ENCODE results near the gene PLEKHH3.

Gene PLEKHH3

DNA sequence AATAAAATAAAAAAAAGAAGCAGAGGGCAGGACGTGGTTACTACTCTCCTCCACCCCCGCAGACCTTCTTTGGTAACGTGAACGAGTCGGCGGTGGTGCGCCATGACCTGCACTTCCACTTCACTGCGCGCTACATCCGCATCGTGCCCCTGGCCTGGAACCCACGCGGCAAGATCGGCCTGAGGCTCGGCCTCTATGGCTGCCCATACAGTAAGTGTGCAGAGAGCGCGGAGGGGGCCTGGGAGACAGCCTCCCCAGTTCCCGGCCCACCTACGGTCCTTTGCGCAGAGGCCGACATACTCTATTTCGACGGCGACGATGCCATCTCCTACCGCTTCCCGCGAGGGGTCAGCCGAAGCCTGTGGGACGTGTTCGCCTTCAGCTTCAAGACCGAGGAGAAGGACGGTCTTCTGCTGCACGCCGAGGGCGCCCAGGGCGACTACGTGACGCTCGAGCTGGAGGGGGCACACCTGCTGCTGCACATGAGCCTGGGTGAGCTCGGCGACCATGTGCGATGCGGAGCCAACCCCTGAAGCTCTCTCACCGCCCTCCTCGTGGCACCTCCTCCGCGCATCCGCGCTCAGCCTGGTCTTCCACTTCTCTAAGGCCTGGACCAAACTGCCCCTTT, 8.2 kb upstream of the PLEKHH3 start:
- DNase-seq: no peak

DNA sequence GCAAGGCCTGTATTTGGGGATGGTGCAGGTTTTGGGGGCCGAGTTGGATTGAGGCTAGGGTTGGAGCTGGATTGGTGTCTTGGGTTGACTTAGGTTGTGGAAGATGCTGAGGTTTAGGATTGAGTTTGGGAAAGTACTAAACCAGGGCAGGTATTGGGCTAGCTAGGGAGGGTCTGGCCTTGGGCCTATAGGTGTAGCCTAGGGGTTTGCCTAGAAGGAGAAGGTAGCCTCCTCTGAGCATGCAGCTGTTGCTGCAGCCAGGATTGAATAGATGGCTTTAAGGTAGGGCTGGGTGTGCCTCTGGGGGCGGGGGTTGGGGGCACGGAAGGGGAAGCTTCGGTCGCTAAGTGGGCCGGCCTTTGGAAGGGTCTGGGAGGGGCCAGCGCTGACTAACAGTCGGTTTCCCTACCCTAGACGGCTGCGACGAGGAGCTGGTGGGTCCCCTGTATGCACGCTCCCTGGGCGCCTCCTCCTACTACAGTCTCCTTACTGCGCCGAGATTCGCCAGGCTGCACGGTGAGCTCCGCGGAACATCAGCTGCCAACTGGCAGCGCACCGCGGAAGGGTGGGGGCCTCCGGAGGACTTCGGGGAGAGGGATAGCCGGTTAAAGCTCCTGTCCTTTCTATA, 6.7 kb upstream of the PLEKHH3 start:
- no peak for DNase-seq

DNA sequence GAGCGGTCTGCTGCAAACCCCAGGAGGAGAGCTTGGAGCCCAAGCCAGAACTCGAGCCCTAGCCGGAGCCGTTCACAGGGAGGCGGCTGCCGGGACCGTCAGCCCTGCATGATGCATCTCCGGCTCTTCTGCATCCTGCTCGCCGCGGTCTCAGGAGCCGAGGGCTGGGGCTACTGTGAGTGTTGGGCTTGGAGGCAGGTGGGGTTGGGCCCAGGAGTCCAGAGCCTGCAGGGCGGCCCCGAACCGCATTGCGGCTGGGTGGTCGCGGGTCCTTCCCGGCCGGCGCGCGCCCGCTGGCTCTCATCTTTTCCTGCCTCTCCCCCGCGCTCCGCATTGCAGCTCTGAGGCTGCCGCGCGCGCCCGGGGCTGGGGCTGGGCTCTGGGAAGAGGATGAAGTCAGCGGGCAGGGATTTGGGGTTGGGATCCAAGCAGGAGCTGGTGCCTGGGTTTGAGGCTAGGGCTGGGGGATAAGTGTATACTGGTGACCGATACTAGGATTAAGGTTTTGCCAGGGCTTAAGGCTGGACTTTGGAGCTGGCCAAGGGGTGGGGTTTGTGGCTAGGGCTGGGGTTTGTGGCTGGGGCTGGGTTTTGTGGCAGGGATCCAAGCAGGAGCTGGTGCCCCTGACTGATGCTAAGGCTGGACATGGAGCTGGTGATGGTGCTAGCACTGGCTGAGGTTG, 6.1 kb upstream of the PLEKHH3 start:
- peak; percentile 49 to 79 (median 79) for DNase-seq

DNA sequence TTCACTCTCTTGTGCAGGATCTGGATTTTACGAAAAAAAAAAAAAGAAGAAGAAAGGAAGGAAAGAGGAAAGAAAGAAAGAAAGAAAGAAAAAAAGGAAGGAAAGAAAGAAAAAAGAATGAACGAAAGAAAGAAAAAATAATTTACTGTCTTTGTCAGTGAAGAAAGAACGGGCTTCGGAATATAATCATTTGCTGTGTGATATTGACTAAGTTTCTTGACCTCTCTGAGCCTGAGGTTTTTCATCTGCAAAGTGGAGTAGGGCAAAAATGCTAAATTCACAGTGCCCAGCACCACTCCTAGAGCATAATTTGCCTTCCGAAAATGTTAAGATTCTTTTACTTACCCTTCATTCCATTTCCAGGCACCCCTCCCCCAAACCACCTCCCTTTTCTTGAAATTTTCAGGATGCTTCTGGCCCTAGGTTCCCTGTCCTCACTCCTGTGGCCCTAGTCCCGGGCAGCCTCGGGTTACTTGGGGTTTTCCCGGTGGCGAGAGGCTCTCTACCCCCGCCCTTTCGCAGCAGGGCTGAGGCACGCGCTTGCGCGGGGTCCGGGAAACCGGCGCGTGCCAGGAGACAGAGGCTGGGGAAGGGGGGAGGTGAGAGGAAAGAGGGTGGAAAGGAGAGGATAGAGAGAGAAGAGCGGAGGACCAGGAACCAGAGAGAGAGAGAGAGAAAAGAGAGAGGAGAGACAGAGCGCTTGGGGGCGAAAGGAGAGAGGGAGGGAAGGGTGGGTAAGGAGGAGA, 5.4 kb upstream of the PLEKHH3 start, which contains the start of gene CNTNAP1:
Gene CNTNAP1, plus strand, starts transcription at position 556 of the 746 bp plus-strand sequence. CDS start 299 bp downstream, outside the sequence.
- peak; percentile 49 to 79 (median 79) for DNase-seq

DNA sequence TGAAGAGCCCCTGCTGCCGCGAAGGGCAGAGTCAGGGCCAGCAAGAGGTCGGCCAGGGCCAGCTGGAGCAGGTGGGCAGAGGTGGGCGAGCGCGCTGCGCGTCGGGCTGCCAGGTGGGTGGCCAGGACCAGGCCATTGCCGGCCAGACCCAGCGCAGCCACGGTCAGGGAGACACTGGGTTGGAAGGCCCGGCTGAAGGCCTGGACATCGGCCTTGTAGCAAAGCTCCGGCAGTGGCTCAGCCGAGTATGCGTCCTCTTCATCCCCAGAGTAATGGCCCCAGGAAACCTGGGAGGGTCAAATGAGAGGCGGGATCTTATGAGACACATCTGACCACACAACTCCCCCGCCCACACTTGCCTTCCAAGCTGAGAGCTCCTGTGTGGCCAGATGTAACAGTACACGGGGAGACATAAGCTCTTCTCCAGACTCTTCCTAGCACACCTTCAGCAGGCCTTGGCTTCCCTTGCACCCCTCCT, 3.6 kb upstream of the PLEKHH3 start:
- DNase-seq: peak in 1 of 3 experiments; percentile 76

DNA sequence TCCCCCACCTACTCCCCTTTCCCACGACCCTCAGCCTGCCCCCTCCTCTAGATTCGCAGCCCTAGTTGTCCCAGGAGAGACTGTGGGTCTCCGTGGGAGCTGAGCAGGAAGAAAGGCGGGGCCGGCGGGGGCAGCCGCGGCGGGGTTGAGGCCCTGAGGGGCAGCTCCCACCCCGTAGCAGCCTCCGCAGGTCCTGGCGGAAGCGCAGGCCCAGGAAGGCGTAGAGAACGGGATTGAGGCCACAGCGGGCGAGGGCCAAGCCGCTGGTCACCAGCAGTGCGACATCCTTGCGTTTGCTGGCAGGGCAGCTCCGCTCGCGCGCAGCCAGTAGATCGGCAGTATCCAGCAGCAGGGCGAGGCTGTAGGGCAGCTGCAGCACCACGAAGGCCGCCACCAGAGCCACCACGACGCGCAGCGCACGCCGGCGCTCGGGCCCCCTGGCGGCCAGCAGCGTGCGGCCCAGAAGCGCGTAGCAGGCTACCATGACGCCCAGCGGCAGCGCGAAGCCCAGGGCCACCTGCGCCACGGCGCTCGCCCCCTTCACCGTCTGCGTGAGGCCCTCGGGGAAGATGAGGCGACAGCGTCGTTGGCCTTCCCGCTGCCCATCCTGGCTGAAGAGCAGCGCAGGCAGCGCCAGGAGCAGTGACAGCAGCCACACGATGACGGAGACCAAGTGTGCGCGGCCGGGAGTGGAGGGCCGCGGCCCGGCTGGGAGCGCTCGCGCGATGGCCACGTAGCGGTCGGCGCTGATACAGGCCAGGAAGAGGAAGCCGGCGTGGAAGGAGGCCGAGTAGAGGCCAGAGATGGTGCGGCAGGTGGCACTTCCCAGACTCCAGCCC, 2.9 kb upstream of the PLEKHH3 start:
- DNase-seq: peak; percentile 81 to 93 (median 91)

DNA sequence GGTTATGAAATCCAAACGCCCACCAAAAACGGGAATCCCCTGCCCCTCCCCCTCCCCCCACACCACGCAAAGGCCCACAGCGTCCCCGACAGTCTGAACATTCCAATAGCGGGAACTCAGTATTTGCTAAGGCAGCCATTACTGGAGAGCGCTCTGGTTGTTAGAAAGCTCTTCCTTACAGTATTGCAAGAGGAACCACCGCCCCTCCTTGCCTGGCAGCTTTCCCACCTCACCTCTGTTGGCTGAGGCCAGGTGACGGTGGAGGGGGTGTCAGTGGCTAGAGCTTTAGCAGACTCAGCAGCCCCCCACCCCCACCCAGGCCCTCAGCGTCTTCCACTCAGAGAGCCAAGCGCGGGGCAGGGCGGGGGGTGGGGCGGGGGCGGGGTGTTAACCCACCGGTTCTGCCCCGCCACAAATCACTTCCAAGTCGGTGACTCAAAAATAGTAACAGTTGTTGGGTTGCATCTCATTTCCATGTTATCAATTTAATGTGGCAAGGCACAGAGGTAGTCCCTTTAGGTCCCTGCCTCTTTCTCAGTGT, 2.2 kb upstream of the PLEKHH3 start:
- peak; percentile 46 to 81 (median 72) for DNase-seq

DNA sequence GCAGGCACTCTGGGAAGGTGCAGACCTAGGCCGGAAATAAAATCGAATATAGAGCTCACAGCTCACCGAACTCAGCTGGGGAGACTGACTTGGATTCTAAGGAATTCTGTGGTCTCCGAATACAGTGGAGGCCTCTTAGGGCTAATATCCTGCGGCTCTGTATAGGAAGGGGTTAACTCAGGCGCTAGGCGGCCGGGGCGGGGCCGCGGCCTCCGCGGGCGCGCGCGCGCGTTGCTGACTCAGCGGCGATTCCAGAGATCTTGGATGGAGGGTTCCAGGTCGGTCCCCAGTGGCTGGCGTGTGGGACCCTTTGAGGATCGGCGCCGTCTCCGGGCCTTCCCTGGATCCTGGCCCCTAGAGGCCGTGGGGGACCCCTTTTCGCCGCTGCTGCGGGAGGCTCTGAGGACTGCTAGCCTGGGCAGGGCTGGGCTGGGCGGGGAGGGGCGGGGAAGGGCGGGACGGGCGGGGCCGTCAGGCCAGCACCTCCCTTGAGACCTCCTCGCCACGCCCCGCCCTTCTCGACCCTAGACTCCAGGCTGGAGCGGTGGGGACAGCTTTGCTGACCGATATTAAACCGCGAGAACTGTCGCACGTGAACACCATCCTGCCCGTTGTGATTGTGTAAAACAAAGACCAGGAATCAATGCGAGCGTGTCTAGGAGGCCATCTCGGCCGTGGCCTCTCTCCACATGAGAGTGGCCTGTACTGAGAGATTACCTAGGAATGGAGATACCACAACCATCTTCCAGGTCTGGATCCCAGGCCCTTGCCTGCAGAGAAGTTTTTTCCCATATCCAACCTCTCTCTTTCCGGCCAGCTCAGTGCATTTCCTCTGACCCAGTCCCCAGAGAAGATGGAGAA, 1.4 kb upstream of the PLEKHH3 start:
- peak; percentile 85 to 95 (median 94) for DNase-seq

DNA sequence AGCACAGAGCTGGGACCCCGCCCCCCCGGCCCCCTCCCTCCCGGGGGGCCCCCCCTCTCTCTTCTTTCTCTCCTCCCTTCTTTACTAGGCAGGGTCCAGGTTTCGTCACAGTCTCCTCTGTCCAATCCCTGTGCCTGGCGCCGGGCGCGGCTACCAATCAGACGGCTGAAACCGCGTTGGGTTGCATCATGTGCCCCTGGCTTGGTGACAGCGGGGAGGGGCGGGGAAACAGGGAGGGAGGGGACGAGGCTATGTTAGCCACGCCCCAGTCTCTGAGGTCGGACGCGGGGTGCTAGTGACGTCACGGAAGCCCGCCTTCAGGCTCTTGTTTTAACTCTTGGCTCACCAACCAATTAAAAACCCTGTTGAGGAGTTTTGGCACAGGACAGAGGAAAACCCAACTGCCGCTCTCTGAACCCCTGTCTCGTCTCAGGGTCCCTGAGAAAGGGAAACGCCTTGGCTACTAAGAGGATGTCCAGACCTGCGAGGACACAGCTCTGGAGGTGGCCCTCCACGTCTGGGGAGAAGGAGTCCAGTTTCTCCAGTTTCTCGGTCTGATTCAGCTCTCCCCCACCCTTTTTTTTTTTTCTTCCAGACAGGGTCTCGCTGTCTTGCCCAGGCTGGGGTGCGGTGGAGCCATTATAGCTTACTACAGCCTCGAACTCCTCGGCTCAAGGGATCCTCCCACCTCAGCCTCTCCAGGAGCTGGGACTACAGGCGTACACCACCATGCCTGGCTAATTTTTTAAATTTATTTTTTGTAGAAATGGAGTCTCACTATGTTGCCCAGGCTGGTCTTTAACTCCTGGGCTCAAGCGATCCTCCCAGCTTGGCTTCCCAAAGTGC, 441 bp upstream of the PLEKHH3 start:
- DNase-seq: peak; percentile 98 to 100 (median 99)

DNA sequence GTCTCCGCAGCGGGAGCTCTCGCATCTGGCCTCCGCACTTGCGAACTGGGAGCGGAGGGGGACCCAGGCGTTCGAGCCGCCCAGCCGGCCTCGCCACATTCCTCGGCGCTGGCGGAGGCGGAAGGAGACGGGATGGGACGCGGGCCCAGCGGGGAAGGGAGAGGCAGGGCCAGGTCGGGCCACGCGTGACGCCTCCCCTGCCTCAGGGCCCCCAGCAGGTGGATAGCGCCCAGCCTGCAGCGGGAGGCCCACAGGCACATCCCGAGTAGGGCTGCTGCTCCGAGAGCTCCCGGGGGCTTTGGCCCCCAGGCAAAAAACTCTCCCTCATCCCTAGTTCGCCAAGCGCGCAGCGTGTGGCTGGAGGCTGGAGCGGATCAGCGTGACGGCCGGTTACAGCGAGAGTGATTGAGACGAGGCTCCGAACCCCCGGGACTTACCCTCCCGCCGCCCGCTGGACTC, 800 bp downstream of the PLEKHH3 start:
- peak in 2 of 3 experiments; percentile 6 to 75 for DNase-seq

DNA sequence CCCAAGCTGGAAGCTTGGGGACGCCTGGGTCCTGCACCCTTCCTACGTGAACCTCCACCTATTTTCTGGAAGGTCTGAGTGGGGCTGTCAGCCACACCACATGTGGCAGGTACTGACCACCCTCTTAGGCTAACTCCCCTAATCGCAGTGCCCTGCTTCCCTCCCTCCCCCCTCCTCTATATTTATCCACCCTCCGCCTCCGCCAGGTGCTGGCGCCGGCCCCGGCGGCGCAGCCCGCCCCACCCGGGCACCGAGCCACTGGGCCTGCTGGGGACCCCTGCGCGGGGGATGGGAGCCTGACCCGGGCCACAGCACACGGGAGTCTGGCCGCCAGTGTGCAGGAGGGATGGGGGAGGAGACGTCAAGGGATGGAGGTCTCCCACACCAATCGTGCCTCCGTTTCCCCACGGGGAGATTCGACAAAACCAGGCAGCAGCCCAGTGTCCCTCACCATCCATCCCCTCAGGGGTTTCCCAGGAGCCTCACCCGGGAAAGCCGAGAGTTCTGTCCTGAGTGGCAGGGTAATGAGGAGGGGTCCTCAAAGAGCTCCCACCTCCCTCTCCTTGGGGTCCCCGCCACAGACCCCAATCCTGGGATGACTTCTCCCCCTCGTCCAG, 1.3 kb downstream of the PLEKHH3 start:
- DNase-seq: peak; percentile 54 to 92 (median 91)

DNA sequence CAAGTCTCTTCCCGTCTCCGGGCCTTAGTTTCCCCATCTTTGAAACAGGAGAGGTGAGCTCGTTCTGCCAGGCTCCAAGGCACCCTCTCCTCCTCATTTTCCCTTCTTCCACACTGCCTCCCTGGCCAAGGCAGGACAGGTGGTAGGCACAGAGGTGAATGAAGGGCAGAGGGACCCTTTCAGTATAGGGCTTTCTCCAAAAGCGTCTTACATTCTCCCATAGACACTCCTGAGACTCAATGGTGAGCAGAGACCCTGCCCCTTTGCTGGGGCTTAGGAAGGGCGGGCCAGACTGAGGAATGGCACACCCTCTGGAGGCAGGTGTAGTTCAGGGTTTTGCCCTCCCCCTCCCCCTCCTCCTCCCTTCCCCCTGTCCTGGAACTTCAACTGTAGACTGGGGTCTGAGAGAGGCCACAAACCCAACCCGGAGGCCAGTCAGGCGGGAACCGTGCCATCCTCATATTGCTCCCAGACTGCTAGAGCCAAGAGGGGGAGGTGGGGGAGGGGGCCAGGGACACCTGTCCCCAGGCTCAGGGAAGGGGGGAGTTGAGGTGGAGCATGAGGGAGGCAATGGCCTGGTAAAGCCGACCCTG, 1.9 kb downstream of the PLEKHH3 start:
- peak; percentile 54 to 92 (median 91) for DNase-seq

DNA sequence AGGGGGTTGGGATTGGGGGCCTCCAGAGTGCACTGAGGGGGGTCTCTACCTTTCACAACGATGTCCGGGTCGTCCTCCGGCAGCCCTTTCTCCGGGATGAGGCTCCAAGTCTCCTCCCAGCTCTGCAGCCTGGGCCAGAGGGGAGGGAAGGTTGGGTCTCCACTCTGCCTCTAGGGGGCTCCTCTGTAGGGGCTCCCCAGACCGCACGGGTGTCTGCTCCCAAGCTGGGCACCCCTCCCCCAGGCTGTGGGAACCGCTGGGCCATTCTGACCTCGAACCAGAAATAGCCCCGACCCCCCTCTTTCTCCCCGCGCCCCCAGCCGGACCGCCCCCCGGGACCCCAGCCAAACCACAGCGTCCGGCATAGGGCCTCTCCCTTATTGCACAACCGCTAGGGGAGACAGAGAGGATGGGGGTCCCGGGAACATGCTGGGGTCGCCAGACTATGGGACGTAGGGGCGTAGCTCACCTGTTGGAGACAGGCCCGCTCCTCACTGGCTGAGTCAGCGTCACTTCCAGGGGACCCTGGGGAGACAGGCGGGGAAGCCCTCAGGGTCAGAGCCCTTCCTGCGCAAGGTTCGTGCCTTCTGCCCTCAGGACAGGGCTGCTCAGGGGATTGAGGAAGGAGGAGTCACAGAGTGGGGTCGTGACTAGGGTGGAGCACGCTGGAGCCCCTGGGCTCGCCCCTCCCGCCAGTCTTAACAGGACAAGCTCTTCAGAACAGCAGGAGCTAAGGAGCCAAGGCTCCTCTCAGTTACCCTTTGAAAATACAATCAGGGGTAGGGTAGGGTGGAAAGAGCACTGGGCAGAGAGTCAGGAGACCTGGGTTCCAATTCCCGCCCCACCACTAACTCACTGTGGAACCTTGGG, 2.7 kb downstream of the PLEKHH3 start:
- peak in 1 of 3 experiments; percentile 18 for DNase-seq

DNA sequence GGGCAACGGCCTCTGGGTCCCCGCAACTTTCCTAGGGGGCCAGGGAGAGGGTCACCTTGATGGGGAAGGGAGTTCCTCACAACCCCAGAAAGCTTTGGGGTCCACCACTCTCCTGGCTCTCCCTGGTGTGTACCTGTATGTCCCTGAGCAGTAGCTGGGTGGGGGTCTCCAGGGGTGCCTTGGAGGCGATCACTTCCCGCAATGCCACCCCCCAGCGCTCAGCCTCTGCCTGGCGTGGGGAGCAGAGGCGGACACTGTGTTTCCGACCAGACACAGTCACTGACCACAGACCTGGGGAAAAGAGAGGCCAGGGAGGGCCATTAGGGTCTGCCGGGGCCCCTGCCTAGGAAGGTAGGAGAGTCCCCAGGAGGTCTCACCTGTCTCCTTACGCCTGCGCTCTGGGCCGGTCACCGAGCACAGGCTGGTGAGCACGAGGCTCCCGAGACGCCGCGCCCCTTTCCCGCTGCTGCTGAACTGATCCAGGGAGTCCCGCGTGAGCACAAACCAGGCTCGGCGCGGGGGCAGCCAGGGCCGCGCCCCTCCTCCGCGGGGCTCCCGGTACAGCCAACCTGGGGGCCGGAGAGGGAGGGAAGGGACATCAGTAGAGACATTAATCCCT, 3.4 kb downstream of the PLEKHH3 start:
- DNase-seq: peak in 1 of 3 experiments; percentile 7

DNA sequence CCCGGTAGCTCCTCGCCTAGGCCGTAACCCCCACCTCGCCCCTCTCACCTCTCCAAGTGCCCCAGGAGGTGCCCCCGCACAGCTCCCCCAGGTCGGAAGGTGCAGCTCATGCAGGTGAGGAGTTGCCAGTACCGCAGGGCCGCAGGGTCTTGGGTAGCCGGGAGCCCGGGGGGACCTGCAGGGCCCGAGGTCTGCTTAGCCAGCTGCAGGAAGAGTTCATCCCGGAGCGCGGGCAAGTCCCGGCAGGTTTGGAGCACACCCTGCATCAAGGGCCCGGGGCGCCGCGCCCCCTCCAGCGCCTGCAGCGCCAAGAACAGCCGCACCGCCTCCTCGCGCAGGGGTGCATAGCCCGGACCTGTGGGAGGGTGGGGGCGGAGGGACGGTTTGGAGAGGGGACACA, 4.8 kb downstream of the PLEKHH3 start:
- peak; percentile 31 to 72 (median 65) for DNase-seq

DNA sequence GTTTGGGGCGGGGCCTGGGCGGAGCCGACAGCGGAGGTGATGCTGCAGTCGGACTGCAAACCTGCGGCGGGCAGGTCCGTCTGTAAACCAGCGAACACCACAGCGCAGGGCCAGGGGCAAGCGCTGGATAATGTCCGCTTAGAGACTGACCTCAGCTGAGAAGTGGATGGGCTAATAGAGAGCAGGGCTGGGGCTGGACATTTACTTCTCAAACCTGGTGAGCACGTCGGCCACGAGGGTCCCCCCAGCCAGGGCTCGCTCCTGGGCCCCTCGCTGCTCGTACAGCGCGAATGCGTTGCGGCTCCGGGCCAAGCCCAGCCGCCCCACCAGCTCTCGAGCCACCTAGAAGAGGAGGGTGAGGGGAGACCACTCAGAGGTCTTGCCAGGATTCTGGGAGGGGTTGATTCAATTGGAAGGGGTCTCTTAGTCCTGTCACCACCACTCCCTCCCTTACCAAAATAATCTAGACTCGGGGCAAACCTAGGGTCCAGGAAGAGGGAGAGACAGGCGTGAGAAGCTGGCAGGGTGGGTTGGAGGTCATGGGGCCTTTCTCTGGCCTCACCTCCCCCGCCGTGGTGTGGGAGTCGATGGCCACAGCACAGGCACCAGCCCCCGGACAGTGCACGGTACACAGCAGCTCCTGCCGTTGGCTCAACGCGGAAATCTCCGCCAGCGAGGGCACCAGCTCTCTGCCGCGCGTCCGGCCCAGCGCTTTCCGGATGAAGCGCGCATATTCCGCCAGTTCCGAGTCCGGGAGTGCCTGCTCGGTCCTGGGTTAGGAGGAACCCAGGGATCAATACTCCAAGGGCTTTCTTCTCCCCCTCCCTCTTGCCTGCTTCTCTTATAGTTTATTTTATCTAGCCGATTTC, 5.8 kb downstream of the PLEKHH3 start:
- DNase-seq: no peak
